Kidney (tissue), 14 donors: ENCODE results near the gene DIPK1A. TPM values are rescaled to one million over a fixed set of nuclear protein-coding genes. Genes with fewer than 3 reads are reported as not detected.

Experiments used
- DNase-seq, 5 donors: peaks; one replicate each; pipeline ENCODE4 v3.0.0-alpha.2; 2013 to 2020
- FAIRE-seq: peaks from 2 replicates; lab custom pipeline; 2012; peaks lifted over from hg19 to GRCh38; lab: Jason Lieb, UNC
- H3K27ac ChIP-seq, 2 donors: one replicate each; pipeline ENCODE4 v1.7.0; 2013; ENCODE audit warnings: low read depth in 2 of 2, low read length in 2 of 2, inconsistent platforms in 1 of 2
- H3K27me3 ChIP-seq: one replicate; pipeline ENCODE4 v1.7.1; 2013; ENCODE audit warnings: low read length, inconsistent platforms; ENCODE audit not compliant: control insufficient read depth, insufficient read depth
- H3K36me3 ChIP-seq, 3 donors: one replicate each; pipeline versions ENCODE4 v1.7.0 to v1.7.1; 2013; ENCODE audit warnings: low read length in 3 of 3, control low read depth in 1 of 3, inconsistent platforms in 1 of 3; ENCODE audit not compliant: insufficient read depth in 3 of 3, control insufficient read depth in 2 of 3
- H3K4me1 ChIP-seq, 3 donors: one replicate each; pipeline versions ENCODE4 v1.7.0 to v1.7.1; 2013; ENCODE audit warnings: low read length in 3 of 3, inconsistent platforms in 1 of 3, low read depth in 1 of 3; ENCODE audit not compliant: control insufficient read depth in 2 of 3, insufficient read depth in 2 of 3
- H3K4me3 ChIP-seq, 3 donors: one replicate each; pipeline versions ENCODE4 v1.7.0 to v1.8.1; 2013; ENCODE audit warnings: low read length in 3 of 3, control low read depth in 1 of 3, inconsistent platforms in 1 of 3
- H3K9ac ChIP-seq, 3 donors: one replicate each; pipeline versions ENCODE4 v1.7.0 to v1.7.1; 2013; ENCODE audit warnings: low read length in 3 of 3, control low read depth in 1 of 3, inconsistent platforms in 1 of 3
- H3K9me3 ChIP-seq, 3 donors: one replicate each; pipeline versions ENCODE4 v1.7.0 to v1.7.1; 2013; ENCODE audit warnings: low read length in 3 of 3, control low read depth in 1 of 3, inconsistent platforms in 1 of 3; ENCODE audit not compliant: control insufficient read depth in 2 of 3, insufficient read depth in 1 of 3
- intact Hi-C: fragments of 100-400 bp; cut with DNase I; formaldehyde crosslinking; loops from one replicate; pipeline ENCODE4 v1.11.1; 2022
- polyA plus RNA-seq: library from polyadenylated mRNA; stranded (reverse); fragments of 350-450 nt; fragmentation: Illumina TruSeq; extraction: RNeasy Lipid Tissue Mini Kit (QIAGEN cat#74804); gene quantifications from one replicate; pipeline ENCODE4 v1.2.3, GENCODE V29; 2014; ENCODE audit warnings: low read depth, low replicate concordance; ENCODE audit not compliant: insufficient read depth
- total RNA-seq: library from RNA; stranded (reverse); fragmentation: NEBNext Ultra II Directional; extraction: Animal tissue kit (Norgen Biotek cat#: 25700); gene quantifications from one replicate; pipeline ENCODE4 v1.2.1, GENCODE V29; 2021
- TF ChIP-seq, protein P1 (sequence below): IDR thresholded peaks from 3 replicates; pipeline ENCODE4 v1.5.1; 2012; ENCODE audit warnings: mild to moderate bottlenecking, moderate library complexity, borderline replicate concordance; ENCODE audit not compliant: insufficient read depth; ENCODE audit errors: extremely low read depth
- donor health status: control.
- donor health status: control.
- donor health status: control.
- donor health status: control.
- donor health status: control.
- donor health status: DM: yes; HTN: yes; CAD: no.
- donor health status: Normal renal cell carcinoma (clear cell type).

Gene DIPK1A
- total and polyA plus RNA-seq, 2 donors from 2014 or later, result 4.0 to 6.1 TPM

DNA sequence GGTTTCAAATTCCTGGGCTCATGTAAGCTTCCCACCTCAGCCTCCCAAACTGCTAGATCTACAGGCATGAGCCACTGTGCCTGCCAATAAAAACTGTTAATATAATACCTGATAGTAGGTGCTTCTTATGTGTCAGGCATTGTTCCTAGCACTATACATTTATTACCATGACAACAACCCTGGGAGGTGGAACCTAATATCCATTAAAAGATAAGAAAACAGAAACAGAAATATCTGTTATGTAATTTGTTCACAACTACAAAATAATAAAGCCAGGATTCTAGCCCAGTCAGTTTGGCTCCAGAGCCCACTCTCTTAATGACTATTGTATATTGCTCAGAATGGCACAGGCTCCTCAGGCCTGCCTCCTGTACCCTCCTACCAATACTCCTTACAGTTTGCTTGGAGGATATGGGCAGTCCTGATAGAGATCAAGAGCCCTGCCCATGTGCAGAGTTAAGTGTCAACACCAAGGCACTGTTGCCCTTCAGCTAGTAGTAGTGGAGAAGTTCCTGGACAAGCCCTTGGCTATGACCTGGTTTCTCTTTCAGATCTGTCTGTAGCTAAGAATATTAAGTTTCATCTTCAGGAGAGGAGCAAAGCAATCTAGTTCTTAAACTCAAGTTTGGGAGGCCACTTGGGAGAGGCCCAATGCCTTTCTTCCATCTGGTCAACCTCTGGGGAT lies 107.0 kb downstream of the DIPK1A start:
- TF ChIP-seq, protein P1, sequence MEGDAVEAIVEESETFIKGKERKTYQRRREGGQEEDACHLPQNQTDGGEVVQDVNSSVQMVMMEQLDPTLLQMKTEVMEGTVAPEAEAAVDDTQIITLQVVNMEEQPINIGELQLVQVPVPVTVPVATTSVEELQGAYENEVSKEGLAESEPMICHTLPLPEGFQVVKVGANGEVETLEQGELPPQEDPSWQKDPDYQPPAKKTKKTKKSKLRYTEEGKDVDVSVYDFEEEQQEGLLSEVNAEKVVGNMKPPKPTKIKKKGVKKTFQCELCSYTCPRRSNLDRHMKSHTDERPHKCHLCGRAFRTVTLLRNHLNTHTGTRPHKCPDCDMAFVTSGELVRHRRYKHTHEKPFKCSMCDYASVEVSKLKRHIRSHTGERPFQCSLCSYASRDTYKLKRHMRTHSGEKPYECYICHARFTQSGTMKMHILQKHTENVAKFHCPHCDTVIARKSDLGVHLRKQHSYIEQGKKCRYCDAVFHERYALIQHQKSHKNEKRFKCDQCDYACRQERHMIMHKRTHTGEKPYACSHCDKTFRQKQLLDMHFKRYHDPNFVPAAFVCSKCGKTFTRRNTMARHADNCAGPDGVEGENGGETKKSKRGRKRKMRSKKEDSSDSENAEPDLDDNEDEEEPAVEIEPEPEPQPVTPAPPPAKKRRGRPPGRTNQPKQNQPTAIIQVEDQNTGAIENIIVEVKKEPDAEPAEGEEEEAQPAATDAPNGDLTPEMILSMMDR, result no peak
- peaks cover 0 to 1% (median 0%) of the 10 kb centered on the region in 3 donors for H3K4me1 ChIP-seq
- H3K36me3 ChIP-seq, result no peaks in the 10 kb centered on the region
- intact Hi-C loops, result no loop called here
- H3K27ac ChIP-seq, result no peak overlapping the region
- H3K27me3 ChIP-seq, result no peaks in the 10 kb centered on the region
- DNase-seq, result no peak
- H3K9ac ChIP-seq, result no peak overlapping the region
- no peaks in the 10 kb centered on the region for H3K9me3 ChIP-seq
- FAIRE-seq, result no peak
- no peak overlapping the region for H3K4me3 ChIP-seq

DNA sequence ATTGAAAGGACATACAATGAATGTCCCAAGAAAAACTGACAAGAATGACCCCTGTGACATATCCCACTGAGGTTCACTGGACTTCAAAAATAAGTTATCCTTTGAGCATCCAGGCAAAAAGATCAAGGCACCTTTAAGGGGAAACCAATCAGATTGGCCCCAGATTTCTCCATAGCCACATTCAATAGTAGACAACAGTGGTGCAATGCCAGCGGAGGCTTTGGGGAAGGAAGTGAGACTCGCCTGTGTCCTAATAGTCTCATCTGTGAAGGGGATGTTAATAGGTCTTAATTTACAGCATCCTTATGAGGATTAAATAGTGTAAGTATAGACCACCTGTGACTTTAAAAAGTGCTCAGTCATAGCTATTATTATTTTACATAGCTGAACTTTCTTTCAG lies 108.0 kb downstream of the DIPK1A start:
- intact Hi-C loops, result no loop called here
- no peak overlapping the region for H3K9ac ChIP-seq
- FAIRE-seq, result no peak

DNA sequence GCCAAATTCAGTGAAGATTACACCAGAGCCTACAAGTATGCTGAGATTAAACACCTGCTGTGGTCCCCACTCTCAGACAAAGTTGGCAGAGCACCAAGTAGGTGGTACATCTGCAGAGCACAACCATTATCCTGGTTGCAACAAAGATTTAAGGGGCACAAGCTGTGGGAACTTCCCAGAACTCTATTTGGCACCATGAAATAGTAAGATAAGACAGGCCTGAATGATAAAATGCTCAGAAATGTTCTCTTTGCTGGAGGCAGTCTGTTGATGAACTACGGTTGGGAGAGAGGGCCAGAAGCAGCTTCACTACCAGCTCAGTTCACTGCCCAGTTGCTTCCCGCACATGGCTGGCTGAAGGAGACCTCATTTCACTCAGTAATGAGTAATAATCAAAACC lies 109.5 kb downstream of the DIPK1A start:
- Histone ChIP-seq H3K27me3 (no peaks in the 10 kb centered on the region), H3K4me3 (no peak overlapping the region), H3K4me1 (no peaks in the 10 kb centered on the region), H3K9ac (no peak overlapping the region), H3K27ac (no peak overlapping the region), H3K36me3 (no peaks in the 10 kb centered on the region), H3K9me3 (no peaks in the 10 kb centered on the region)
- DNase-seq (no peak), FAIRE-seq (no peak)
- TF ChIP-seq, protein P1, result no peak
- intact Hi-C loops, result no loop called here

More for the DNA sequence above, 108.0 kb downstream of the DIPK1A start:
- no peaks in the 10 kb centered on the region for H3K36me3 ChIP-seq
- DNase-seq, result no peak
- no peak overlapping the region for H3K4me3 ChIP-seq
- TF ChIP-seq, protein P1, result no peak
- no peaks in the 10 kb centered on the region for H3K27me3 ChIP-seq
- H3K9me3 ChIP-seq, result no peaks in the 10 kb centered on the region
- no peaks in the 10 kb centered on the region for H3K4me1 ChIP-seq
- no peak overlapping the region for H3K27ac ChIP-seq
